ENCODE data around the gene HIPK2. TPM values are rescaled to one million over a fixed set of nuclear protein-coding genes. Genes with fewer than 3 reads are reported as not detected.

Gene HIPK2
- total RNA-seq, 4 donors from 2014 or later = 20.9 to 40.9 (median 26.7) TPM

DNA sequence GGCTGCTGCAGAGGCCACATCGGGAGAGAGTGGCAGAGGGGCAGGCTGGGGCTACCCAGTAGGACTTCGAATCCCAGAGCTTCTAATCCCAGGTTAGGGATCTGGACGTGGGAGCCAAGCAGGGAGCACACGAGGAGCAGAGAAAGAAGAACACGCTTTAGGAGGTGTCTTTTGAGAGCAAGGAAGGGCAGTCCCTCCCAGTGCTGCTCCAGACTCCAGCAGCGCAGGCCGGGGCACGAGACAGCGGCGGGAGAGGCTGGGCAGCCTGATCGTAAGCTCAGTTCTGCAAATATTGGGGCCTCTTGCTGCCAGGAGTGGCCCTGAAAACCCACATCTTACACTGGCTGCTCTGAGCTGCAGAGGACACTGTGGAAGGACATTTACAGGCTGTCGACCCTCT, 75.9 kb downstream of the HIPK2 start:
- intact Hi-C loops (cut with DNase I) = loop anchor here (10.0 kb wide), 1 partner anchor 73 kb away; the partner anchor contains the start of gene HIPK2
- WGBS = 87% methylated on average over 2 of the region's 12 CpGs
- Histone ChIP-seq H3K4me3 (no peak overlapping the region), H3K9me3 (no peaks in the 10 kb centered on the region), H3K4me1 (peaks cover 39 to 65% (median 44%) of the 10 kb centered on the region in 4 donors), H3K27me3 (no peaks in the 10 kb centered on the region), H3K27ac (replicated peaks in 1 of 4) (peak overlapping the region in 2 of 4 donors; percentile 56 to 58), H3K36me3 (peaks cover 0 to 37% (median 7%) of the 10 kb centered on the region in 4 donors)
- TF ChIP-seq CTCF (IDR thresholded peaks at IDR 0.05) = no peak
- no peak for TF ChIP-seq EP300 (IDR thresholded peaks at IDR 0.05)
- no peak for TF ChIP-seq POLR2AphosphoS5 (IDR thresholded peaks at IDR 0.05)
- no peak for TF ChIP-seq POLR2A (IDR thresholded peaks at IDR 0.05; ENCODE audit: low read depth)
- DNase-seq (ENCODE audit: extremely low spot score) = no peak

GRCh38 chr7:139700505-139701235, 77.1 kb downstream of the HIPK2 start:
- Histone ChIP-seq H3K4me1 (peaks cover 47 to 68% (median 56%) of the 10 kb centered on the region in 4 donors), H3K27me3 (no peaks in the 10 kb centered on the region), H3K4me3 (no peak overlapping the region), H3K36me3 (peaks cover 0 to 32% (median 1%) of the 10 kb centered on the region in 4 donors), H3K27ac (replicated peaks in 1 of 4) (no peak overlapping the region), H3K9me3 (no peaks in the 10 kb centered on the region)
- intact Hi-C loops (cut with DNase I) = loop anchor here (10.0 kb wide), 1 partner anchor 74 kb away; the partner anchor contains the start of gene HIPK2
- no peak for DNase-seq (ENCODE audit: extremely low spot score)
- TF ChIP-seq EP300 (IDR thresholded peaks at IDR 0.05) (no peak), POLR2AphosphoS5 (IDR thresholded peaks at IDR 0.05) (no peak), CTCF (IDR thresholded peaks at IDR 0.05) (no peak), POLR2A (IDR thresholded peaks at IDR 0.05; ENCODE audit: low read depth) (no peak)
- 85% methylated on average over 16 of the region's 16 CpGs for WGBS

DNA sequence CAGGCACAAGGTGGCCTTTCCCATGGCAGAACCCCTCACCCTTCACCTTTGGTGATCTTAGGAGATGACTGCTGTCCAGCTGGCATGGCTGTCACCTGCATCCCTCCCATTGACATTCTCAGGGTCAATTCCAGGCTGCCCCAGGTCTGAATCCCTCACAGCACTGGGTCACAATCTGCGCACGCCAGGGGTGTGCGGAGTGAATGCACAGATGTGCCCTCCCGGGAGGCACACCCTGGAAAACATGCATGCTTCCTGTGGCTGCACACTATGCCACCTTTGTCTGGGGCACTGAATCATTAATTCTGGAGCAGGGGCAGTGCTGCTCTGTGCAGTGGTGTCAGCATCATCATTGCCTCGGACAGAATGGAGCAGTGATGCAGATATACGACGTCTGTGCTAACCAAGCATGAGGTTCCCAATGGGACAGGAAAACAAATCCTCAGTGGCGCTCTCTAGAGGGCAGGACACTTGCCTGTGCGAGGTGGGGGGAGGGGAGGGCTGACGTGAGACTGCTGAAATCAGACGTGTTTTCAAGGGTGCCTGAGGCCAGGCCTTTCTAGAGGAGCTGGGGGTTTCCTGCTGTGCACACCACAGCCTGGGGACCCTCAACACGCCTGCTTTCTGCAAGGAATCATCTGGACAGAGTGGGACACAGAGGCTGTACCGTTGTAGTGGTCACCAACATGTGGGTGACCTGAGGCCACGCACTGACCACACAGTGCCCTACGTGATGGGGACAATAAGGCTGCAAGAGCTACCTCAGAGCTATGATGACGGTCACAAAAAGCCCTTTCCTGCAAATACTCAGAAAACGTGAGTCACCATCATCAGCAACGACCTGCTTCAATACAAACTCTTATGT, 77.9 kb downstream of the HIPK2 start:
- WGBS = 90% methylated on average over 16 of the region's 18 CpGs
- Histone ChIP-seq H3K36me3 (peaks cover 0 to 27% (median 0%) of the 10 kb centered on the region in 4 donors), H3K9me3 (no peaks in the 10 kb centered on the region), H3K27me3 (no peaks in the 10 kb centered on the region), H3K27ac (replicated peaks in 1 of 4) (no peak overlapping the region), H3K4me1 (peaks cover 45 to 65% (median 59%) of the 10 kb centered on the region in 4 donors), H3K4me3 (no peak overlapping the region)
- intact Hi-C loops (cut with DNase I) = loop anchor here (10.0 kb wide), 1 partner anchor 75 kb away; the partner anchor contains the start of gene HIPK2
- no peak for DNase-seq (ENCODE audit: extremely low spot score)
- TF ChIP-seq EP300 (IDR thresholded peaks at IDR 0.05) (no peak), POLR2AphosphoS5 (IDR thresholded peaks at IDR 0.05) (no peak), CTCF (IDR thresholded peaks at IDR 0.05) (no peak), POLR2A (IDR thresholded peaks at IDR 0.05; ENCODE audit: low read depth) (no peak)

- H3K4me3 ChIP-seq = no peak overlapping the region
- intact Hi-C loops (cut with DNase I) = no loop called here
- H3K4me1 ChIP-seq = peaks cover 39 to 55% (median 50%) of the 10 kb centered on the region in 4 donors
- WGBS = 89% methylated on average over 13 of the region's 13 CpGs
- no peak for DNase-seq (ENCODE audit: extremely low spot score)
- no peak for TF ChIP-seq POLR2A (IDR thresholded peaks at IDR 0.05; ENCODE audit: low read depth)
- TF ChIP-seq CTCF (IDR thresholded peaks at IDR 0.05) = no peak
- no peak for TF ChIP-seq EP300 (IDR thresholded peaks at IDR 0.05)
- no peak for TF ChIP-seq POLR2AphosphoS5 (IDR thresholded peaks at IDR 0.05)
- H3K9me3 ChIP-seq = no peaks in the 10 kb centered on the region
- H3K27me3 ChIP-seq = no peaks in the 10 kb centered on the region
- peaks cover 0 to 36% (median 0%) of the 10 kb centered on the region in 4 donors for H3K36me3 ChIP-seq
- H3K27ac ChIP-seq (replicated peaks in 1 of 4) = no peak overlapping the region
Measured at GRCh38 chr7:139698844-139699243, 79.0 kb downstream of the HIPK2 start.
